Hematopoietic multipotent progenitor cell treated with erythropoietin and hydrocortisone succinate and interleukin-3 and kit ligand, for 15 days (in vitro differentiated cells): Measurements from ENCODE around the gene PPP2R2D.
"Not testable (repeated sequence)": the region's sequence is repeated elsewhere in the genome, so short reads cannot be mapped to it uniquely, and the experiment has no call there.

Experiments used
- DNase-seq: peaks from one replicate; pipeline ENCODE4 v3.0.0-alpha.2; 2015; ENCODE audit warnings: low spot score

PPP2R2D gene

GRCh38 chr10:131908151-131908550, 7.3 kb downstream of the PPP2R2D start:
- DNase-seq: no peak

DNA sequence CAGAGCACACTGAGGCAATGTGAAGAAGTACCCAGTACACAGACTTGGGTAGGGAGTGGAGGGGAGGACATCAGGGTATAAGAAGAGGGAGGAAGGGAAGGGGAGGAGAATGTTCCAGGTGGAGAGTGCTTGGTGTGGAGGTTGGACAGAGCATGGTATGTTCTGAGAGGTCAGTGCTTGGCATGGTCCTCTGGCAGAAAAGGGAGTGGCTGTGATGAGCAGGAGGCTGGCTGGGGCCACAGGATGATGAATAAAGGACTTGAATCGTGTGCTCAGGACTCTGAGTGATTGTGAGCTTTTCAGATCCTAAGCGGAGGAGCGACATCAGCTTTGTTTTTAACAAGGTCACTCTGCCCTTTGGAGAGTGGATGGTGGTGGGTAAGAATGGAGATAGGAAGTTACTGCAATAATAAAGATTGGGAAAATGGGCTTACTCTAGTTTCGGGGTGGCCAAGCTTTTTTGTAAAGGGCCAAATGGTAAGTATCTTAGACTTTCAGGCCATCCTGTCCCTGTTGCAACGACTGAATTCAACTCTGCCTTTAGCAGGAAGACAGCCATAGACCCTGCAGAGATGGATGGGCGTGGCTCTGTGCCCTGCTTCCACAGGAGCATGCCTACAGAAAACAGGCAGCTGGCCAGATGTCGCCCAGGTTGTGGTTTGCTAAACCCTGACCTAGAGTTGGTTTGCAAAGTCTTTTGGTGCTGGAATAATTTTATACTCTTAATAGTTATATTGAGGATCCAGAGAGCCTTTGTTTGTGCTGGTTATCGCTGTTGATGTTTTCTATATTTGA, 8.4 kb downstream of the PPP2R2D start:
- no peak for DNase-seq

DNA sequence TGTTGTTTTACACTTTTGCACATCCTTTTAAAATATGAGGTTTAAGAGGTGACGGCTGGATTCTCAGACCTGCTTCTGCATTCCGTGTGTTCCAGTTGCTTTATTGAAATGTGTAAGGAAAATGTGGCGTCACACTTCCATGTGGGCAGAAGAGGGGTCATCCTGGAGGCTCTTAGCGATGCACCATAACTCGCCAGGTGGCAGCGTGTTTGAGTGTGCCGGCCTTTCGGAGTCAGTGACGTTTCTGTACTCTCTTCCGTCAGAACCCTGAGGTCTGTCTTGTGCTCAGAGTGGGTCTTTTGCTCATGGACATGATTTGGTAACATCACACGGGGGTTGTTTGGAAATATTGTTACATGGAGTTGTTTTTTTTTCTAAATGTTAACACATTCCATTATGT, 9.1 kb downstream of the PPP2R2D start:
- DNase-seq: no peak

DNA sequence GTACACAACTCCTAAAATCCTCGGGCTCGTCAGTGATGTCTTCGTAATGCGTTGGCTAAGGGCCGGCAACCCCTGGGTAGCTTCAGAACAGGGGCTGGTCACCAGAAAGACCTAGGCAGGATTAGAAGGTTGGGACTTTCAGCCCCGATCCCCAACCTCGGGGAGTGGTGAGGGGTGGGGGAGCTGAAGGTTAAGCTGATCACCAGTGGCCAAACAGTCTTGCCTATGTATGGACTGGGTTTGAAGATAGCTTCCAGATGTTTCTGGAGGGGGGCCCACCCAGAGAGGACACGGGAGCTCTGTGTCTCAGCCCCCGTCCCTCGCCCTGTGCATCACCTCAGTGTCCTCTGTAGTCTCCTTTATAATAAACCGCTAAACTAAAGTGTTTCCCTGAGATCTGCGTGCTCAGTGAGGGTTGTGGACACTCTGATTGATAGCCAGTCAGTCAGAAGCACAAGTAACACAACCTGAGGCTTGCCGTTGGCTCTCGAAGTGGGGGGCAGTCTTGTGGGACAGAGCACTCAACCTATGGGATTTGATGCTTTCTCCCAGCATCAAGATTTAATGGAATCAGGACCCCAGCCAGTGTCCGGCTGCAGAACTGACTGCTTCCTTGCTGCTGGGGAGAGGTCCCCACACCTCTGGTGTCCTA, 10.0 kb downstream of the PPP2R2D start:
- DNase-seq: no peak

DNA sequence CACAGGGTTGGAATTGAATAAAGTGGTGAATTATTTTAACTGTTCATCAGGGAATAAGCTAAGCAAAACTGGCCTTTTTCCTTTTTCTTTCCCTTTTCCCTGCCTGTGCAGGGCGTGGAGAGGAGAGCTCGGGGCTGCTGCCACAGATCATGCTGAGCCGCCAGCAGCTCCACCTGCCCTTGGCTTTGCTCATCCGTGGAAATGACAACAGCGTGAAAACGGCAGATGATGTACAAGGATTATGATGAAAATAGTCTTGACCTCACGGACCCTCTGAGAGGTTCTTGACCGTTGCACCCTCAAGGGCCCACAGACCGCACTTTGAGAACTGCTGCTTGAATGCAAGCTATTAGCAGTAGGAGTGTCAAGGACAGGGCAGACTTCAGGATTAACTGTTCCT, 10.6 kb downstream of the PPP2R2D start:
- no peak for DNase-seq

DNA sequence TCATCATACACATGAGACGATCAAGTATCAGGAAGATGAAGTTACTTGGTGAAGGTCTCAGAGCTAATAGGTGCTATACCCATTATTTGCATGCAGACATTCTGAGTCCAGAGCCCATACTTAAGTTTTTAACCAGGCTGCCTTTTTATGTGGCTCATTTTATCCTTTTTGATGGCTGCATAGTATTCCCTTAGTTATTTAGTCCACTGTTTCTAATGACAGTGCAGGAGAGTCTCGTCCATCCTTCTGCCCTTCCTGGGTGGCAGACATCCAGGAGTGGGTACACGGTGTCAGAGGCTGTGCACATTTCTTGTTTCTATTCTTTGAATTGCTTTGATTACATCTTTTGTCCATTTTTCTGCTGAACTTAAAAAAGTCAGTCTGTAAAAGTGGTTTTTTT, 11.8 kb downstream of the PPP2R2D start:
- no peak for DNase-seq

DNA sequence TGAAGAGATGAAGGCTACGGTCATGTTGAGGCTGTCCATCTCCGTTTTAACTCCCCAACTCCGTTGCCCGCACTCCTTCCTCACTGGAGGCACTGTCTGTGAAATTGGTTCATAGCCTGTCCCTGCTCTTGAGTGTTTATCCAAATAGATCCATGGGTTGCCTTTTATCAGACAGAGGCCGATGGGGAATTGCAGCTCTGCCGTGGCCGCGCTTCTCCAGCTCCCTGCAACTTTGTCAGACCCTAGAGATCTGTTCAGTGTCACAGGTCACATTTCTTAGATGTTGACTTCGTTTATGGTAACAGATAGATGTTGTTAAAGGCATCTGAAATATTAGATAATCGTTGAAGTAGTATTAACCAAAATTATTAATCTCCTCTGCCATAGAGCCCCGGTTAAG, 14.7 kb downstream of the PPP2R2D start:
- DNase-seq: no peak

GRCh38 chr10:131915990-131916766, 15.4 kb downstream of the PPP2R2D start:
- peak; percentile 23 for DNase-seq

GRCh38 chr10:131916767-131917160, 16.0 kb downstream of the PPP2R2D start:
- not testable (repeated sequence) for DNase-seq

- DNase-seq: not testable (repeated sequence)
Measured at GRCh38 chr10:131917496-131917895, 16.7 kb downstream of the PPP2R2D start.

DNA sequence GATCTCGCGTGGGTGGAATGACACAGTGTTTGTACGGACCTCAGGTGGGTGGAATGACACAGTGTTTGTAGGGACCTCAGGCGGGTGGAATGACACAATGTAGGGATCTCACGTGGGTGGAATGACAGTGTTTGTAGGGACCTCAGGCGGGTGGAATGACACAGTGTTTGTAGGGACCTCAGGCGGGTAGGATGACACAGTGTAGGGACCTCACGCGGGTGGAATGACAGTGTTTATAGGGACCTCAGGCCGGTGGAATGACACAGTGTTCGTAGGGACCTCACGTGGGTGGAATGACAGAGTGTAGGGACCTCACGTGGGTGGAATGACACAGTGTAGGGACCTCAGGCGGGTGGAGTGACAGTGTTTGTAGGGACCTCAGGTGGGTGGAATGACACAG, 18.7 kb downstream of the PPP2R2D start:
- not testable (repeated sequence) for DNase-seq

DNA sequence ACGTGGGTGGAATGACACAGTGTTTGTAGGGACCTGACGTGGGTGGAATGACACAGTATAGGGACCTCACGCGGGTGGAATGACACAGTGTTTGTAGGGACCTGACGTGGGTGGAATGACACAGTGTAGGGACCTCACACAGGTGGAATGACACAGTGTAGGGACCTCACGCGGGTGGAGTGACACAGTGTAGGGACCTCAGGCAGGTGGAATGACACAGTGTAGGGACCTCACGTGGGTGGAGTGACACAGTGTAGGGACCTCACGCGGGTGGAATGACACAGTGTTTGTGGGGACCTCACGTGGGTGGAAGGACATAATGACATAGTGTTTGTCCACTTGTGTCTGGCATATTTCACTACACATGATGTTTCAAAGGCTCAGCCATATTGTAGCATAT, 19.3 kb downstream of the PPP2R2D start:
- DNase-seq: no peak

- DNase-seq: no peak
Measured at GRCh38 chr10:131920693-131921092, 19.9 kb downstream of the PPP2R2D start.

DNA sequence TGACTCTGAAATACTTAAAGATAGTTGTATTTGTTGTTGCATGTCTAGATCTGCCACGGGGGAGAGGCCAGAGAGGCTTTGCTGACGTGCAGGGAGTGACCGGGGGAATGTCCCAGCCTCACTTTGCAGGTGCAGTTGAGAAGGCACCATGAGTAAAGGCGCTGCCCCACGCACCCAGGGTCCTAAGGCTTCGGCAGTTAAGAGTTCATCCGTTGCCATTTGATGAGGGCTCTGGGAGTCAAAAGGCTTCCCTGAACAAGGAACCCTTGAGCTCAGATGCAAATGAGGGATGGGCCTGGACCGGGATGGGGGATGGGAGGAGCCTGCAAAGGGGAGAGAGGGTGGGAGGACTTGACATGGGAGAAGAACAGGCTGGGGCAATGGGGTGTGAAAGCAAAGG, 20.4 kb downstream of the PPP2R2D start:
- DNase-seq: no peak

- DNase-seq: no peak
Measured at GRCh38 chr10:131923038-131923756, 22.4 kb downstream of the PPP2R2D start.

GRCh38 chr10:131925011-131925649, 24.3 kb downstream of the PPP2R2D start:
- no peak for DNase-seq

- DNase-seq: no peak
Measured at GRCh38 chr10:131925716-131926115, 24.9 kb downstream of the PPP2R2D start.

DNA sequence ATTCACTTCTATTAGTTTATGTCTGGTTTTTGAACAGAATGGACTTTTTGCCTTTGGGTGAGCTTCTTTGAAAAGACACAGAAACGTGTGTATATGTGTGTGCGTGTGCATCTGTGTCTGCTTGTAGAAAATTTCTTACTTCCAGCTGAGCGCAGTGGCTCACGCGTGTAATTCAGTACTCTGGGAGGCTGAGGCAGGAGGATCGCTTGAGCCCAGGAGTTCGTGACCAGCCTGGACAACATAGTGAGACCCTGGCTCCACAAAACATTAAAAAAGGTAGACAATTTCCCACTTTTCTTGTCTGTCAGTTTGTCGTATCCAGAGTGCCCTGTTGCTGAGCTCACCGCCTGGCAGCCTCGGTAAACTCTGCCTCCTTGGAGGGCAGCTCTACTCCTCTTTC, 25.4 kb downstream of the PPP2R2D start:
- no peak for DNase-seq

DNA sequence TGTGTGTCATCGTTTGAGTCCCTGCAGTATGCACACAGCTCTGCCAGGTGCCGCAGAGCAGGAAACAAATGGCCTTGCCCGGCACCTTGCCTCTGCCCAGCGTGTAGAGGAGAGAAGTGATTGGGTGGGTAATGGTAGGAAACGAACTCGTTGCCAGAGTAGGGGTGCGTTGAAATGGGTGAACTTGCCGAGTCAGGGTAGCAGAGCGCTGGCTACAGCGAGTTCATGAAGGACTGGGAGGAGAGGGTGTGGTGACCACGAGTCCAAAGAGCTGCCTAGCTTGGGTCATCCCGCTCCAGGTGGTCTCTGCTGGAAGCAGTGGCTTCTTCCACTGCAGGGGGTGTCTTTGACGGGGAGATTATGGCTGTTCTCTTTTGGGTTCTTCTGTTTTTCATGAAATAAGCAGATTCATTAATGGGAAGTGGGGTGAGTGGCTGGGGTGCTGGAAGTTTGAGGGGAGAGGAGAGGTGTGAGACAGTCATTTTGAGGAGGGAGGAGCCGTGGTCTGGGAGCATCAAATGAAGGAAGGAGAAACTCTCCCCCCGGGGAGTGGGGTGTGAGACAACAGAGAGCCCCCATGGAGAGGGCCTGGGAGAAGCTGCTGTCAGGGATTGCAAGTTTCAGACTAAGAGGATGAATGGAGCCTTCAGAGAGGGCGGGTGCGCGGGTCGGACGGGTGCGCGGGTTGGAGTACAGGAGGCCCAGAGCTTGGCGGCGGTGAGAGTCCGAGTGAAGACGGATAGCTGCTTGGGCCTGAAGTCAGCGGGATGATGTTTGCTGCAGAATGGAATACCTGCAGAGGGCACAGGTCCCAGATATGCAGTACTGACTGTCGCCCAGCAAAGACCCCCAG, 26.2 kb downstream of the PPP2R2D start:
- DNase-seq: no peak

GRCh38 chr10:131928248-131929095, 27.7 kb downstream of the PPP2R2D start:
- no peak for DNase-seq
